ENCODE data around the gene CYBA.

The CYBA gene

DNA sequence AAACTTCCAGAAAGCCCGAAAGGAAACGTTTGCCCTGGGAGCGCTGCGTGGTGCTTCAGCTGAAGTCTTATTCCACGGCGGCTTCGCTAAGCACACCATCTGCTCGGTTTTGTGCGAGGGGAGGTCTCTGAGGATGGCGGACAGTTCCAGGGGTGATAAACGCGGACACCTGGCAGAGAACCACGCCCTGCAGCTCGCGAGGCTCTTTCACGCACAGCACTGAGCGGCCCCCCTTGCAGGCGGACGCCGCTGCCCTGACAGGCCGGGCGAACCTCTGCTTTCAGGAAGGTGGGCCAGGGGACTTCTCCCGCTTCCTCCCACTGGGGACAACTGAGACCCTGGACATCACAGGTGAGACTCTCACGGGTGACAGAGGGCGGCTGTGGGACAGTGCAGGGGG lies 8.3 kb upstream of the CYBA start:
- DNase-seq: no peak

DNA sequence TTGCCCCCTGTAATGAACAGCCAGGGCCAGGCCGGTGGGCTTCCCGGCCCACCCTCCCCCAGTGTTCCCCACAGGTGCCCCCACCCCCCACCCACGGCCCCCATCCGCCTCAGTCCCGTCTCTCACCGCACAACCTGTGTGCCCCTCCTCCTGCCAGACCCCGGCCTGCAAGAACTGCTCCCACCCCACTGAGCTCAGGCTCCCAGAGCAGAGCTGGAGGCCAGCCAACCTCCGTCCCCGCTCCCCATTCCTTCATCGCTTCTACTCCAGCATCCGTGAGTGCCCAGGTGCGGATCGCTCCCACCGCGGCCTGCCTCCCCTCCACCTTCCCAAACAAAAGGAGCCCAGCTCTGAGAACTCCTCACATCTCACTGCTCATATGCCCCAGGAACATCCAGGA lies 7.9 kb upstream of the CYBA start:
- DNase-seq: no peak

DNA sequence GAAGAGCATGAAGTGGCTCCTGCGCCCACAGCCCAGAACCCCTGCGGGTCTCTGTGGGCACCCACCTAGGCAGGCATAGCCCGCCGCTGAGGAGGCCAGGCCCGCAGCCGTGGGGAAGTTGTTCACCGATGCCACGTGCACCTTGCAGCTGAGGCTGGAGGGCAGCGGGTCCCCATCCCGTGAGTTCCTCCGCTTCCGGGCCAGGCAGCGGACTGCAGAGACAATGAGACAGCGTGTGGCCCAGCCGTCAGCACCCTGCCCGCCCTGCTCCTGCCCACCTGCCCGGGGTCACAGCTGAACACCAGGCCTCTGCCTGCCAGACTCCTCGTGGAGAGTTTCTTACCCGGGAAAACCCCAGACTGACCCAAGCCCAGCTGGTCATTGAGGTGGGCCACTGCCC lies 6.5 kb upstream of the CYBA start:
- DNase-seq: no peak

GRCh38 chr16:88656291-88656980 lies 5.6 kb upstream of the CYBA start:
- DNase-seq: no peak

DNA sequence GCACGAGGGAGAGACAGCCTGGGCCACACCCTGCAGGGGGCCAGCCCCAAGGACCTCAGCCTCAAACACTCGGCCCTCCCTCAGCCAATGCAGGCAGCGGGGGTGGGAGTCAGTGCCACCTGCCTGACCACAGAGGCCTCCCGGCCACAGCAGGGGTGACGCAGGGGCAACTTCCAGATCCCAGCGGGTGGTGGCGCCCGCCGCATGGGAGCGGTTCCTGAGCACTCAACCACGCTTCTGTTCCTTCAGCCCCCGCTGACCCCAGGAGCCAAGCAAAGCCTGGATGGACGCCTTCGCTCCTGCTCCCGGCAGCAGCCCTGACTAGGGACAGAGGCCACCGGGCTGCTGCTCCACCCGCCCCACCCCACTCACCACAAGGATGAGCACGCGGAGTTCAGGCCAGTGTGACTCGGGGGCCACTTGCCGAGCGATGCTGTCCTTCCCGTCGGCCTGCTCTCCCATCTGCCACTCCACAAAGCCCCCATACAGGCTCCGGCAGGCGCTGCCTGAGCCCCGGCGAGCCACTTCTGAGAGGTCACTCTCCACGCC lies 5.0 kb upstream of the CYBA start:
- no peak for DNase-seq

DNA sequence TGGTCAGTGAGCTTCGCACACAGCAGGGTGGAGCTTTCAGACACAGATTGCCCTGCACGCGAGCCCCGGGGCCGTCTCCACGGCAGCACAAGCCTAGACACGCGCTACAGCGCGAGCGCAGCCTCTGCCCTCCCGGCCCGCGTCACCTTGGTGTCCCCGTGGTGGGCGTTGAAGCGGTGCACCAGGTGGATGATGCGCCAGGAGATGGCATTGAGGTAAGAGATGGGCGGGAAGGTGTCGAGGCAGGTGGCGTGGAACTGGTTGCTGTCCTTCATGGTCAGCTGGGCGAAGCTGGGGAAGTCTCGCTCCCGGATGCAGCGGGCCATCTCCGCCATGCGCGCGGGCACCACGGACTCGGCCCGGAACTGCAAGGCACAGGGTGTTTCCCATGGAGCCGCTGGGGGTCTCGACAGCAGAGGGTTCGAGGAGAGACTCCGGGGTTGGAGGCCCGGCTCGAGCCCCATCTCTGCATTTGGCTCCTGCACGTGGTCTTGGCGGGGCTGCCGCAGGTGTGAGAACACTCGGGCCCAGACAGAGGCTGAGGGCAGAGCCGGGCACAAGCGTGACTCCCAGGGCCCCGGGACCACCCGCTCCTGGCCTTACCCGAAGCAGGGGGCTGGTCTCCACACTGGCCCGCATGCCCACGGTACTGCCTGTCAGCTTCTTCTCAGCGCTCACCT lies 4.3 kb upstream of the CYBA start:
- no peak for DNase-seq

DNA sequence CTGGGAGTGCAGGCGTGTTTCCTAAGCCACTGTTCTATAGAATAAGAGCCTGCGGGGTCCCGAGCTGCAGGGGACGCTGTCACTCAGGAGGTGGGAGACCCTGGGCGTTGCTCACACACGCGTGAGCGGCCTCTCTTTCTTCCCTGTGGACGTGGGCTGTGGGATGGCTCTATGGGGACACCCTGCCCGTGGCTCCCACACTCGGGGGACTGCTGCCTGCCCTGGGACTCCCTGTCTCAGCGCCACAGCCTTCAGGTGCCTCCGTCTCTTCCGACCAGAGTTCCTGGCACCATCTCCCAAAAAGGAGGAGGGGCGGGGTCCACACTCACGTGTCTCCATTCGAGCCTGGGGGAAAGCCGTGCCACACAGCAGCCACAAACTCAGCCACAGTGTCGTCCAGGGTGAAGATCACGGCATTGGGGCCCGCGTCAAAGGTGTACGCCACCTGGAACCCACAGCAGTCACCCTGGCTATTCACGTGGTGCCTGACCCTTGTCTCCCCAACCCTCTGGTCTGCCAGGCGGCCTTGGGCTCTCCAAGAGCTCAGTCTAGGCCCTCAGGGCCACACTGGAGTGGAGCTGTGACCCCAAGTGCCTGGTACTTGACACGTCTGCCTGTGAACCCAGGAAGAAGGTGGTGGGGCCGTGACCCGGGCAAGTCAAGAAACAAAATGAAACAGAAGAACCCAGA lies 3.7 kb upstream of the CYBA start:
- DNase-seq: no peak

- DNase-seq: no peak
Measured at GRCh38 chr16:88653596-88654362, 2.9 kb upstream of the CYBA start.

DNA sequence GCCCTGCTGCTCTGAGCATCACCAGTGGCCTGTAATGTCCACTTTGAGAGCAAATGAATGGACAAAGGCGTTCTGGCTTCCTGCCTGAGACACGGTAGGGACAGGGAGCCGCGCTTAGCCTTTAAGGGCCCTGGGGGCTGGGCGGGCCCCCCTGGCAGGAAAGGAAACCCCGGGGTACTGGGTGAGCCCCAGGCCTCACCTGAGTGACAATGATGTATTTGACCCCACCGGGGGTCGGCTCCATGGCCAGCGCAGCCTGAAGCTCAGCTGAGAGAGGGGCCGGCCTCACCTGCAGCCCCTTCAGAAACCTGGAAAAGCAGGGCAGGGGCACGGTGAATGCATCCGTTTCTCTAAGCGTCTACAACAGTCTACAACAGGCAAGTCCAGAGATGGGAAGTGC lies 2.2 kb upstream of the CYBA start:
- no peak for DNase-seq

DNA sequence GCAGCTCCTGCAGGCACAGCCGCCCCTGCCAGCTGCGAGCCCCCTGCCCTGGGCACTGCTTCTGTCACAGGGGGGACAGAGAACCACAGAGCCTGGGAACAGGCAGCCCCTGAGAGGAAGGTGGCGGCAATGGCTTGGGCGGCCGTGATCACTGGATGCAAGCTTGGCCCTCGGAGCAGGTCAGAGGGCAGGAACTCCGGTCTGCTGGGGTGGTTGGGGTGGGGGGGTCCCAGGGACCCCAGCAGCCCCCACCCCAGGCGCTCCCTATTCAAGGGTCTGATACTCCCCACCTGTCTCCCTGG lies 1.9 kb upstream of the CYBA start:
- DNase-seq: no peak

GRCh38 chr16:88651989-88652761 lies 1.3 kb upstream of the CYBA start:
- no peak for DNase-seq

- DNase-seq: no peak
Measured at GRCh38 chr16:88651276-88651988, 579 bp upstream of the CYBA start.

GRCh38 chr16:88649924-88650748 lies 717 bp downstream of the CYBA start:
- no peak for DNase-seq

DNA sequence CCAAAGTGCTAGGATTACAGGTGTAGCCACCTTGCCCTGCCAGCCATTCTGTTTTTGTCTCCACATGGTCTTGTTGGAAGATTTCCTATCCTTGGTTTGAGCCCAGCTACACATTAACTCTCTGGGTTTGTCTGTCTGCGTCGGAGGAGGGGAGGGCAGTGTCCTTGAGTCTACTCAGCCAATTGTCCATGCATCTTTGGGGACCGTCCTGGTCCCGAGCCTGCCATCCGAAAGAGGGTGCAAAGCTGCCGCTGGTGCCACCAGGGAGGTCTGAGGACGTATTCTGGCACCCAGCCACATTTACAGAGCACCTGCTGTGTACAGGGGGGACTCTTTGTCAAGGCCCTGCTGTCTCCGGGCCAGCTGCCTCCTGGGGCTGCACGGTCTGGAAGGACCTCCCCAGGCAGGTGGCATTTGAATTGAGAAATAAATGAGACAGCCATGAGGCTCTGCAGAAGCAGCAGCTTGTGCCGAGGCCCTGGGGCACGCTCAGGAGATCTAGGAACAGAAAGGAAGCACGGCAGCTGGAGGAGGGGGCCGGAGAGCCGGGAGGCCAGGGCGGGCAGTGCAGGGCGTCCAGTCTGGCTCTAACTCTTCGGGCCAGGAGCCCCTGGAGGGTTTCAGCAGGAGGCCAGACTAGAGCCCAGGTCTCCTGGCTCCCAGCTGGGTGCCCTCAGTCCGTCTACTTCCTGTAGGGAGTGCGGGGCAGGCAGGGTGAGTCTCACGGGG lies 1.5 kb downstream of the CYBA start:
- no peak for DNase-seq

DNA sequence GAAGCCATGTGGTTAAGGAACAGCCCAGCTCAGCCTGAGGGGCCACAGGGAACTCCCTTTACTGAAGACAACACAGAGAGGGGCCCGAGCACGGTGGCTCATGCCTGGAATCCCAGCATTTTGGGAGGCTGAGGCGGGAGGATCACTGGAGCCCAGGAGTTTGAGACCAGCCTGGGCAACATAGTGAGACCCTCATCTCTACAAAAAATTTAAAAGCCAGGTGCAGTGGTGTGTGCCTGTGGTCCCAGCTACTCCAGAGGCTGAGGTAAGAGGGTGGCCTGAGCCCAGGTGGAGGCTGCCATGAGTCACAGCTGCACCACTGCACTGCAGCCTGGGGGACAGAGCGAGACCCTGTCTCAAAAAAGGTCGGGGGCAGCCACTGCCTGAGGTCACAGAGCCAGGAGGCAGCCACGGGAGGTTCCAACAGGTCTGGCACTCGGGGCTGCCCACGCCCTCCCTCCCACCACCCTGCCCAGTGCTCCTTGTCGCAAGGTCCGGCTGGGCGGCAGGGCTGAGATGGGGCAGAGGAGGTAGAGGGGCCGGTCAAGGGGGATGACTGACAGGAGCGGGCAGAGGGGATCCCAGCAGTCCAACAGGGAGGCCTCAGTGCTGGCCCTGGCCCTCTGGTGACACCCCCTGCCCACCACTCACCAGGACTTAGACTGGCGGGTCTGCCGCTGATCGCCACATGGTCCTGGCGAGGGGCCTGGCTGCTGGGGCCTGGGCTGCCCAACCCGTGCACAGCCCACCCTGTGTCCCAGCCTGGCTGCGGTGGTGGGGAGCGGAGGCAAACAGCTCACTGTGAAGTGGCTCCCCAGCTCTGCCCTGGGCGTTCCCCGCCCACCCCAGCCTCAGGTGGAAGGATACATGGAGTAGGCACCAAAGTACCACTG lies 3.4 kb downstream of the CYBA start:
- no peak for DNase-seq

DNA sequence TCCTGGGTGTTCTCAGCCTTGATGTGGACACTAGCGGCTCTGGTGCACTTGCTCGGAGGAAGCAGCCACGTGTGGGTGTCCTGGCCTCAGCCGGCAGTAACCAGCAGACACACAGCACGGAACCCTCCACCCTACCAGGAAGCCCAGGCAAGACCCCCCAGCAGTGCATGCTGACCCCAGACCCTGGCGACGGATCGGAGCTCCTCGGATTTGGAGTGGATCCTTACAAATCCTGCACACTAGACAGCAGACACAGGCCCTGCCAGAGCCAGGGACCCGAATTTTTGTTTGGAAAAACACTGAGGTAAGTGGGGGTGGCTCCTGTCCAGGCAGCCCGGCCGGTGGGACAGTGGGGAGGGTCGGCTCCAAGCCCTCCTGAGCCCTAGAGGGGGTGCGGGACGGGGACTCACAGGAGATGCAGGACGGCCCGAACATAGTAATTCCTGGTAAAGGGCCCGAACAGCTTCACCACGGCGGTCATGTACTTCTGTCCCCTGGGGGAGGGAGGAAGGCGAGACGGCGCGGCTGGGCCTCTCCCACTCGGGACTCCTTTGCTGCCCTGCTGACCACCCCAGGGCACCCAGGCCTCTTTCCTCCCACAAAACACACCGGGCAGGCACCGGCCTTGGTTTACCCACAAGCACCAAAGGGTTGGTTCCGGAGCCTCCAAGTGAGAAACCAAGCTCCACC lies 4.4 kb downstream of the CYBA start:
- no peak for DNase-seq

- DNase-seq: no peak
Measured at GRCh38 chr16:88645941-88646340, 4.9 kb downstream of the CYBA start.

DNA sequence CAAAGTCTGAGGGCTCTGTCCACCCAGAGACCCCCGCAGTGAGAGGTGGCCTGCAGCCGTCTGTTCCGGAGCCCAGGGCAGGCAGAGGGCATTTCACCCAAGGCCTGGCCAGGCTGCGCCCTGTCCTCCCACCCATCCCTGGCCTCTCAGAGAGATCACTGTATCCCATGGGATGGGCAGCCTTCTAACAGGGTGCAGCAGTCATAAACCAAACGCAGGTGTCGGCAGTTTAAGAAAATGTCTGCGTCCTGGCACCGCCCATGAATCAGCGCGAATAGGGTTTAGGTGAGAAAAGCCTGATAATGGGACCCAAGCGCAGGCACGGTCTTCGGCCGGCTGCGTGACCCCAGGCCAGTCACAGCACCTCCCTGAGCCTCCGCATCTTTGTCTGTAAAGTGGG lies 5.4 kb downstream of the CYBA start:
- no peak for DNase-seq

GRCh38 chr16:88643644-88643932 lies 7.3 kb downstream of the CYBA start:
- no peak for DNase-seq

All from islet precursor cell (in vitro differentiated cells).